Cardiac septum (tissue), 1 donor: ENCODE results near the gene SHC1. TPM values are rescaled to one million over a fixed set of nuclear protein-coding genes. Genes with fewer than 3 reads are reported as not detected.
"Not testable (repeated sequence)": the region's sequence is repeated elsewhere in the genome, so short reads cannot be mapped to it uniquely, and the experiment has no call there.

Experiments
- DNase-seq: peaks from one replicate; pipeline ENCODE4 v3.0.0-alpha.2; 2020; ENCODE audit warnings: low spot score
- intact Hi-C: fragments of 100-400 bp; cut with DNase I; formaldehyde crosslinking; loops from one replicate; pipeline ENCODE4 v1.14.0; 2022
- total RNA-seq: library from RNA; stranded (reverse); fragmentation: NEBNext Ultra II Directional; extraction: Animal tissue kit (Norgen Biotek cat#: 25700); gene quantifications from one replicate; pipeline ENCODE4 v1.2.1, GENCODE V29; 2021
- donor health status: DM: no; HTN: no; CAD: no.

The SHC1 gene
- total RNA-seq, 1 donor from 2014 or later, result 70.5 TPM

- DNase-seq, result no peak
- intact Hi-C loops, result no loop called here
Observed at GRCh38 chr1:154982341-154982740, 11.8 kb upstream of the SHC1 start.

GRCh38 chr1:154978360-154978759, 7.8 kb upstream of the SHC1 start:
- no peak for DNase-seq
- intact Hi-C loops, result no loop called here

- intact Hi-C loops, DNase-seq: not testable (repeated sequence)
Observed at GRCh38 chr1:154977762-154978161, 7.2 kb upstream of the SHC1 start.

GRCh38 chr1:154975409-154976059, 5.0 kb upstream of the SHC1 start:
- no peak for DNase-seq
- intact Hi-C loops, result loop anchor here (2.0 kb wide), 2 partner anchors 25 to 39 kb away; partner anchors contain the start of gene PMVK

- intact Hi-C loops, result loop anchor here (2.0 kb wide), 2 partner anchors 26 to 38 kb away; partner anchors contain the start of gene PMVK
- DNase-seq, result peak; percentile 95
Observed at GRCh38 chr1:154974808-154975408, 4.4 kb upstream of the SHC1 start.

- peak; percentile 97 for DNase-seq
- intact Hi-C loops, result loop anchor here (2.0 kb wide), 2 partner anchors 27 to 37 kb away; partner anchors contain the start of gene PMVK
Observed at GRCh38 chr1:154974102-154974807, 3.7 kb upstream of the SHC1 start, which contains the start of gene CKS1B. TSS of gene CKS1B (plus strand) at chr1:154974681. CDS start at chr1:154974746, 65 bp downstream.

- intact Hi-C loops, result loop anchor here (2.0 kb wide), 3 partner anchors 27 to 43 kb away; partner anchors contain the start of gene PMVK
- peak; percentile 97 for DNase-seq
Observed at GRCh38 chr1:154973344-154974101, 3.0 kb upstream of the SHC1 start.

- DNase-seq, result no peak
- intact Hi-C loops, result loop anchor here (2.0 kb wide), 1 partner anchor 44 kb away; no protein-coding TSS in a partner anchor
Observed at GRCh38 chr1:154972517-154973343, 2.2 kb upstream of the SHC1 start.

GRCh38 chr1:154972213-154972516, 1.6 kb upstream of the SHC1 start:
- intact Hi-C loops, result loop anchor here (2.0 kb wide), 1 partner anchor 45 kb away; no protein-coding TSS in a partner anchor
- DNase-seq, result no peak

- intact Hi-C loops, result no loop called here
- no peak for DNase-seq
Observed at GRCh38 chr1:154971341-154971998, 923 bp upstream of the SHC1 start.

GRCh38 chr1:154969860-154970452, 591 bp downstream of the SHC1 start:
- no peak for DNase-seq
- intact Hi-C loops, result no loop called here

- intact Hi-C loops, result no loop called here
- DNase-seq, result no peak
Observed at GRCh38 chr1:154969246-154969645, 1.3 kb downstream of the SHC1 start.

- no peak for DNase-seq
- intact Hi-C loops, result no loop called here
Observed at GRCh38 chr1:154968731-154969130, 1.8 kb downstream of the SHC1 start.

GRCh38 chr1:154967331-154967950, 3.1 kb downstream of the SHC1 start:
- no peak for DNase-seq
- intact Hi-C loops, result no loop called here

GRCh38 chr1:154966111-154966510, 4.4 kb downstream of the SHC1 start:
- DNase-seq, result no peak
- intact Hi-C loops, result no loop called here

GRCh38 chr1:154964359-154964758, 6.2 kb downstream of the SHC1 start:
- no peak for DNase-seq
- intact Hi-C loops, result no loop called here

GRCh38 chr1:154963643-154964042, 6.9 kb downstream of the SHC1 start:
- DNase-seq, result no peak
- intact Hi-C loops, result loop anchor here (2.0 kb wide), 1 partner anchor 35 kb away; no protein-coding TSS in a partner anchor
